Measurements from ENCODE around the gene STAM2.

DNA sequence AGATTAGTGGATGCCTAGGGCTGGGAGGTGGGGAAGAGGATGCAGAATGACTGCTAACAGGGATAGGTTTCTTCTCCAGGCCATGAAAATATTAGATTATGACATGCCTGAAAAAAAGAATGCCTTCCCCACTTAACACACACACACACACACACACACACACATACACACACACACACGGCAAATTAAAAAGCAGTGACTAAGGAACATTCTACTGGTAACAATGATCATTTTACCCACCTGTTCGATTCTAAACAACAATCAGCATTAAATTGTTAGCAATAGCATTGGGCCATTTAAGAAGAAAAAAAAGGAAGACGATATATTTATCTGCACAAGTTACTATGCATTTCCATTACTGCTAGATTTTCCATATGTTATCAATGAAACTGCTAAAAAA lies 87.6 kb downstream of the STAM2 start:
- TF ChIP-seq POLR2AphosphoS5 (IDR thresholded peaks at IDR 0.05; ENCODE audit: borderline replicate concordance, low read depth, low read length) (no peak), EZH2 (IDR thresholded peaks at IDR 0.05) (no peak)

Data from SK-N-MC (cell line).